ENCODE measurements around the gene SEPTIN8.

DNA sequence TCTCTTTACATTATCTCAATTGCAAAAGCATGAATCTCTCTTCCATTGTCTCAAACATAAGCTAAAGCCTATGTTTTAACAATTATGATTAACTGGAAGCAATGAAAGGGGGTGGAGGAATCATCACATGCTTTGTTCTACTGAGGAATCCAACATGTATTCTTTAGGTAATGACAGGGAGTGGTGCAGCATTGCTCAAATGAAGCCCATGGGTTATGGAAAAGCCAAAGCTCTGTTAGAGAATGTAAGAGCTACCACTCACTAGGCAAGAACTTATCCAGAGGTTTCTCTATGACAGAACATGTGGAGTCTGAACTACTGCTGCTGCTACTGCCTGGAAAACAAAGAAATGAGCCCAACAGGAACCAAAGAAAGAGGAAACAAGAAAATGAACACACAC lies 68.4 kb downstream of the SEPTIN8 start:
- TF ChIP-seq EP300 (IDR thresholded peaks at IDR 0.05; ENCODE audit: borderline replicate concordance), result no peak
- no peak for TF ChIP-seq CEBPB (IDR thresholded peaks at IDR 0.05)
- no peak for TF ChIP-seq NFIC (IDR thresholded peaks at IDR 0.05)
- no peak for TF ChIP-seq CREB1 (IDR thresholded peaks at IDR 0.05; ENCODE audit: low read depth)
- TF ChIP-seq YY1 (IDR thresholded peaks at IDR 0.05; ENCODE audit: low read depth), result no peak

All from Ishikawa (cell line).